ENCODE measurements around the gene CRIP2. TPM values are rescaled to one million over a fixed set of nuclear protein-coding genes. Genes with fewer than 3 reads are reported as not detected.

Gene CRIP2
- total RNA-seq, 1 donor, result 8.6 TPM

GRCh38 chr14:105442125-105442524, 32.5 kb upstream of the CRIP2 start:
- H3K4me3 ChIP-seq (ENCODE audit: low read depth, low read length), result no peak overlapping the region
- no peak for DNase-seq (ENCODE audit: low read depth)
- no peak for TF ChIP-seq CTCF (IDR thresholded peaks at IDR 0.05; ENCODE audit: insufficient read depth, low read depth, low read length)

- no peak for TF ChIP-seq CTCF (IDR thresholded peaks at IDR 0.05; ENCODE audit: insufficient read depth, low read depth, low read length)
- H3K4me3 ChIP-seq (ENCODE audit: low read depth, low read length), result no peak overlapping the region
- DNase-seq (ENCODE audit: low read depth), result no peak
Measured at GRCh38 chr14:105442834-105443233, 31.8 kb upstream of the CRIP2 start.

- H3K4me3 ChIP-seq (ENCODE audit: low read depth, low read length), result no peak overlapping the region
- DNase-seq (ENCODE audit: low read depth), result no peak
- TF ChIP-seq CTCF (IDR thresholded peaks at IDR 0.05; ENCODE audit: insufficient read depth, low read depth, low read length), result no peak
Measured at GRCh38 chr14:105444859-105445258, 29.8 kb upstream of the CRIP2 start.

DNA sequence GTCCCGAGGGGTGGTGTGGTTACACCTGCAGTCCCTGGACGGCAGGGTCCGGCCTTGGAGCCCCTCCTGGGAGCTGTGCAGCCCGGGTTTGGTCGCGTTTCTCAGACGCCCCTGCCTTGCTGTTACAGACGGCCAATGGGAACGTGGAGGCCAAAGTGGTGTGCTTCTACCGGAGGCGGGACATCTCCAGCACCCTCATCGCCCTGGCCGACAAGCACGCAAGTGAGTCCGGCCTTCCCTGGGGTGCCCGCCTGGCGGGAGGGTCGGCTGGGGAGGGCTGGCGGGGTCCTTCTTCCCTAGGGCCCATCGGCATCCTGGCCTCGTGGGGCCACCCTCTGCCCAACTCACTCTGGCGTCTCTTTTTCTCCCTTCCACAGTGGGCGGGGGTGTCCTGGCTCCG, 29.3 kb upstream of the CRIP2 start:
- TF ChIP-seq CTCF (IDR thresholded peaks at IDR 0.05; ENCODE audit: insufficient read depth, low read depth, low read length), result no peak
- DNase-seq (ENCODE audit: low read depth), result no peak
- H3K4me3 ChIP-seq (ENCODE audit: low read depth, low read length), result no peak overlapping the region

DNA sequence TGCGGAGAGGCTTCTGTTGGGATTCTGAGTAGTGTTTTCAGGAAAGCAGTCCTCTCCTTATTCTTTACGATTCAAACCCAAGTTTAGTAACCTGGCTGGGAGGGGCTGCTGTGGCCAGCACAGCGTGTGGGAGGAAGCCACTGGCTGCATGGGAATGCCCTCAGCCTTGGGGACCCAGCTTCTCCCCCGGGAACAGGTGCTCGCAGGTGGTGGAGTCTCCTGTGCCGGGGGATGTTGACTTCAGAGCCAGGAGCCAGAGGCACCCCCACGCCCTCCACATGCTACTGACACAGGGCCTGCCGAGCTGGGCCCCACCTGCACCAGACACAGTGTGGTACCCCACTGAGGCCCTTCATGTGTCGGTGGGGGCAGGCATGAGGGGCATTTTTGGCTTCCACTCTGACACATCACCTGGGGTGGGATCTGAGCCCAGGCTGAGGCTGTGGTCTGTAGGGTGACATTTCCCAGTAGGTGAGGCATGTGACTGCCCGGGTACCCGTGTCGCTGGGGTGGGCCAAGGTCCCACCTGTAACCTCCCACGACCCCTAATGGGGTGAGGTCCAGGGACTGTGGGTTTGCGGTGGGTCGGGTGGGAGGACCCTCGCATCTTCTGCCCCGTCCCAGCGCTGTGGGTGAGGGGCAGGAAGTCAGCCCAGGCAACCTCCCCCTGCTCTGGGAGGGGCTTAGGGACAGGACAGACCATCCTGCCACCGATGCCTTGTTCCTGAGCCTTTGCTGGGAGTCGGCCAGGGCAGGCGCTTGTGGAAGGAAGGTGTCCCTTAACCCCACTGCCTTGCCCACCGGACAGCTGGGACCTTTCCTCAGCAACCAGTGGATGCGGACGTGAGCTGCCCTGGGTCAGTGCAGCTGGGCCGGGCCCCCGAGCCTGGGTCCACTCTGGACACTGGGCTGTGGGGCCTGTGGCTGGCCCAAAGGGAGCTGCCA, 28.4 kb upstream of the CRIP2 start:
- DNase-seq (ENCODE audit: low read depth), result no peak
- H3K4me3 ChIP-seq (ENCODE audit: low read depth, low read length), result no peak overlapping the region
- no peak for TF ChIP-seq CTCF (IDR thresholded peaks at IDR 0.05; ENCODE audit: insufficient read depth, low read depth, low read length)

GRCh38 chr14:105446971-105447370, 27.6 kb upstream of the CRIP2 start:
- no peak for DNase-seq (ENCODE audit: low read depth)
- H3K4me3 ChIP-seq (ENCODE audit: low read depth, low read length), result no peak overlapping the region
- no peak for TF ChIP-seq CTCF (IDR thresholded peaks at IDR 0.05; ENCODE audit: insufficient read depth, low read depth, low read length)

All from fibroblast of villous mesenchyme (primary cell).